Measurements from ENCODE around the gene GPS2. TPM values are rescaled to one million over a fixed set of nuclear protein-coding genes. Genes with fewer than 3 reads are reported as not detected.

GPS2 gene
- polyA plus RNA-seq, 1 donor (not counting 4 experiments of a cell fraction or from before 2014, with no cell fraction given), result 24.7 TPM

GRCh38 chr17:7289256-7290032 is 25.7 kb downstream of the GPS2 start:
- Histone ChIP-seq H3K79me2 (ENCODE audit: control insufficient read depth, insufficient read depth, low read length) (no peaks in the 10 kb centered on the region), H3K27ac (ENCODE audit: control insufficient read depth, insufficient read depth, low read length) (no peak overlapping the region), H3K9ac (ENCODE audit: control insufficient read depth, extremely low read depth, insufficient read depth, low read length) (no peak overlapping the region), H2AFZ (ENCODE audit: control insufficient read depth, low read length) (no peak overlapping the region), H3K4me3 (ENCODE audit: control insufficient read depth in 2 of 3, extremely low read depth in 1 of 3, insufficient read depth in 2 of 3, low read depth in 1 of 3, low read length in 3 of 3) (no peak overlapping the region), H3K4me2 (ENCODE audit: control insufficient read depth, extremely low read depth, insufficient read depth, low read depth, low read length) (no peak overlapping the region), H4K20me1 (ENCODE audit: control insufficient read depth, extremely low read depth, insufficient read depth, low read length) (peaks cover 2% of the 10 kb centered on the region), H3K36me3 (ENCODE audit: control insufficient read depth in 2 of 2, extremely low read depth in 1 of 2, insufficient read depth in 2 of 2, low read length in 2 of 2) (no peaks in the 10 kb centered on the region), H3K27me3 (ENCODE audit: control insufficient read depth, extremely low read depth, insufficient read depth, low read length) (peaks cover 51% of the 10 kb centered on the region), H3K9me3 (ENCODE audit: control insufficient read depth, low read depth, low read length) (no peaks in the 10 kb centered on the region), H3K4me1 (ENCODE audit: control insufficient read depth, extremely low read depth, insufficient read depth, low read length) (peaks cover 14% of the 10 kb centered on the region), H3K9me1 (ENCODE audit: control insufficient read depth, extremely low read depth, insufficient read depth, low read length) (no peaks in the 10 kb centered on the region)
- no peak for DNase-seq (ENCODE audit: low read depth, low spot score)
- TF ChIP-seq CTCF (optimal IDR thresholded peaks at IDR 0.05 in 1 of 3, IDR thresholded peaks at IDR 0.05 in 1 of 3, conservative IDR thresholded peaks at IDR 0.05 in 1 of 3; ENCODE audit: extremely low read depth in 1 of 3, insufficient read depth in 2 of 3, low read length in 3 of 3), result no peak
- no peak for FAIRE-seq
- dilution Hi-C loops (cut with MboI; ENCODE audit: extremely low pct_ligation_motif_present, low sequenced_read_pairs), result no loop called here

GRCh38 chr17:7285679-7286078 is 29.5 kb downstream of the GPS2 start:
- DNase-seq (ENCODE audit: low read depth, low spot score) (no peak), FAIRE-seq (no peak)
- no peaks in the 10 kb centered on the region for H3K9me3 ChIP-seq (ENCODE audit: control insufficient read depth, low read depth, low read length)
- H4K20me1 ChIP-seq (ENCODE audit: control insufficient read depth, extremely low read depth, insufficient read depth, low read length), result no peaks in the 10 kb centered on the region
- H3K4me1 ChIP-seq (ENCODE audit: control insufficient read depth, extremely low read depth, insufficient read depth, low read length), result peaks cover 9% of the 10 kb centered on the region
- no peak overlapping the region for H3K9ac ChIP-seq (ENCODE audit: control insufficient read depth, extremely low read depth, insufficient read depth, low read length)
- no peak overlapping the region for H2AFZ ChIP-seq (ENCODE audit: control insufficient read depth, low read length)
- H3K79me2 ChIP-seq (ENCODE audit: control insufficient read depth, insufficient read depth, low read length), result no peaks in the 10 kb centered on the region
- no peak overlapping the region for H3K27ac ChIP-seq (ENCODE audit: control insufficient read depth, insufficient read depth, low read length)
- TF ChIP-seq CTCF (optimal IDR thresholded peaks at IDR 0.05 in 1 of 3, IDR thresholded peaks at IDR 0.05 in 1 of 3, conservative IDR thresholded peaks at IDR 0.05 in 1 of 3; ENCODE audit: extremely low read depth in 1 of 3, insufficient read depth in 2 of 3, low read length in 3 of 3) (no peak), EZH2 (IDR thresholded peaks at IDR 0.05; ENCODE audit: low read length) (no peak)
- no peak overlapping the region for H3K4me3 ChIP-seq (ENCODE audit: control insufficient read depth in 2 of 3, extremely low read depth in 1 of 3, insufficient read depth in 2 of 3, low read depth in 1 of 3, low read length in 3 of 3)
- no peaks in the 10 kb centered on the region for H3K9me1 ChIP-seq (ENCODE audit: control insufficient read depth, extremely low read depth, insufficient read depth, low read length)
- H3K27me3 ChIP-seq (ENCODE audit: control insufficient read depth, extremely low read depth, insufficient read depth, low read length), result peaks cover 49% of the 10 kb centered on the region
- dilution Hi-C loops (cut with MboI; ENCODE audit: extremely low pct_ligation_motif_present, low sequenced_read_pairs), result no loop called here
- H3K36me3 ChIP-seq (ENCODE audit: control insufficient read depth in 2 of 2, extremely low read depth in 1 of 2, insufficient read depth in 2 of 2, low read length in 2 of 2), result no peaks in the 10 kb centered on the region
- no peak overlapping the region for H3K4me2 ChIP-seq (ENCODE audit: control insufficient read depth, extremely low read depth, insufficient read depth, low read depth, low read length)

All from keratinocyte (primary cell).